Left forelimb (tissue), 1 donor: ENCODE data around the gene CMTM3.
A peak's percentile ranks its signal among the peaks of the same experiment; 100 is the strongest.
"Not testable (repeated sequence)": the region's sequence is repeated elsewhere in the genome, so short reads cannot be mapped to it uniquely, and the experiment has no call there.

Experiments used
- DNase-seq: peaks from one replicate; pipeline ENCODE4 v3.0.0-alpha.2; 2018; ENCODE audit warnings: low spot score

Gene CMTM3

GRCh38 chr16:66604376-66605176, at the start of gene CMTM3:
Gene CMTM3 (plus strand): TSS chr16:66604704. CDS start chr16:66604806, 102 bp downstream.
- peak; percentile 91 for DNase-seq

- no peak for DNase-seq
Measured at GRCh38 chr16:66560107-66560506, 44.4 kb upstream of the CMTM3 start.

- DNase-seq = no peak
Measured at GRCh38 chr16:66561381-66562080, 43.0 kb upstream of the CMTM3 start.

- DNase-seq = no peak
Measured at GRCh38 chr16:66562409-66562808, 42.1 kb upstream of the CMTM3 start.

- no peak for DNase-seq
Measured at GRCh38 chr16:66562986-66563385, 41.5 kb upstream of the CMTM3 start.

- DNase-seq = no peak
Measured at GRCh38 chr16:66563574-66564334, 40.8 kb upstream of the CMTM3 start.

- DNase-seq = no peak
Measured at GRCh38 chr16:66566051-66566901, 38.2 kb upstream of the CMTM3 start, which contains the start of gene CMTM1. Gene CMTM1 (plus strand): TSS chr16:66566439. CDS start chr16:66566514, 75 bp downstream.

- not testable (repeated sequence) for DNase-seq
Measured at GRCh38 chr16:66567270-66567669, 37.2 kb upstream of the CMTM3 start.

- no peak for DNase-seq
Measured at GRCh38 chr16:66568355-66568754, 36.1 kb upstream of the CMTM3 start.

GRCh38 chr16:66569131-66569530, 35.4 kb upstream of the CMTM3 start:
- no peak for DNase-seq

GRCh38 chr16:66569827-66570405, 34.6 kb upstream of the CMTM3 start:
- DNase-seq = no peak

GRCh38 chr16:66572356-66572755, 32.1 kb upstream of the CMTM3 start:
- DNase-seq = no peak

- DNase-seq = no peak
Measured at GRCh38 chr16:66574081-66574480, 30.4 kb upstream of the CMTM3 start.

- no peak for DNase-seq
Measured at GRCh38 chr16:66574531-66574930, 30.0 kb upstream of the CMTM3 start.

GRCh38 chr16:66575060-66575459, 29.4 kb upstream of the CMTM3 start:
- DNase-seq = no peak

- DNase-seq = no peak
Measured at GRCh38 chr16:66576296-66576695, 28.2 kb upstream of the CMTM3 start.

- DNase-seq = peak; percentile 75
Measured at GRCh38 chr16:66578651-66579531, 25.6 kb upstream of the CMTM3 start, which contains the start of gene CMTM2. Gene CMTM2 (plus strand): TSS chr16:66579463. CDS start chr16:66579608, 145 bp downstream.

- DNase-seq = no peak
Measured at GRCh38 chr16:66580605-66581209, 23.8 kb upstream of the CMTM3 start.

- DNase-seq = no peak
Measured at GRCh38 chr16:66581246-66581952, 23.1 kb upstream of the CMTM3 start.
